Mononuclear cell (primary cell): ENCODE measurements around the gene PTPRN2. TPM values are rescaled to one million over a fixed set of nuclear protein-coding genes. Genes with fewer than 3 reads are reported as not detected.
"Not testable (repeated sequence)": the region's sequence is repeated elsewhere in the genome, so short reads cannot be mapped to it uniquely, and the experiment has no call there.

Source experiments
- H3K27me3 ChIP-seq: 2 replicates; pipeline ENCODE4 v1.6.0; 2011; ENCODE audit warnings: low read length, control low read depth; ENCODE audit not compliant: insufficient read depth
- H3K4me1 ChIP-seq: 2 replicates; pipeline ENCODE4 v1.5.1; 2011; ENCODE audit warnings: mild to moderate bottlenecking, low read length, control low read depth; ENCODE audit not compliant: insufficient read depth
- H3K4me3 ChIP-seq: 2 replicates; pipeline ENCODE4 v1.5.1; 2011; ENCODE audit warnings: mild to moderate bottlenecking, low read length, moderate library complexity
- H3K9me3 ChIP-seq: 2 replicates; pipeline ENCODE4 v1.5.1; 2011; ENCODE audit warnings: low read depth, mild to moderate bottlenecking, control low read depth, low read length
- total RNA-seq: library from RNA; depleted of rRNA; stranded (reverse); fragments of >200 nt; gene quantifications from one replicate; pipeline ENCODE4 v1.2.3, GENCODE V29; 2012

Gene PTPRN2
- total RNA-seq, 1 donor = 0.31 TPM

DNA sequence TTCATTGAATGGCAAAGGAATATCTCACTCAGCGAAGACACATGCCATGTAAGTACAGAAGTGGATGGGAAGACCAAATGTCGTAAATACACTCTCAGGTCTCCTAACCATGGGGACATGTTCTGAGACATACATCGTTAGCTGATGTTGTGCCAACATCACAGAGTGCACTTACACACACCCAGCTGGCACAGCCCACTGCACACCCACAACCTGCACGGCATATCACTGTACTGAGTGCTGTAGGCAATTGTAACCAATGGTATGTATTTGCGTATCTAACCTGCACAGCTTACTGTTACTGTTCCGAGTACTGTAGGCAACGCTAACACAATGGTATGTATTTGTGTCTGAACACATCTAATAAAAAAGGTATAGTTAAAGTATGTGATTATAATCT, 550.4 kb downstream of the PTPRN2 start:
- H3K9me3 ChIP-seq = peaks cover 20% of the 10 kb centered on the region
- H3K4me1 ChIP-seq = no peaks in the 10 kb centered on the region
- no peak overlapping the region for H3K4me3 ChIP-seq
- no peaks in the 10 kb centered on the region for H3K27me3 ChIP-seq

DNA sequence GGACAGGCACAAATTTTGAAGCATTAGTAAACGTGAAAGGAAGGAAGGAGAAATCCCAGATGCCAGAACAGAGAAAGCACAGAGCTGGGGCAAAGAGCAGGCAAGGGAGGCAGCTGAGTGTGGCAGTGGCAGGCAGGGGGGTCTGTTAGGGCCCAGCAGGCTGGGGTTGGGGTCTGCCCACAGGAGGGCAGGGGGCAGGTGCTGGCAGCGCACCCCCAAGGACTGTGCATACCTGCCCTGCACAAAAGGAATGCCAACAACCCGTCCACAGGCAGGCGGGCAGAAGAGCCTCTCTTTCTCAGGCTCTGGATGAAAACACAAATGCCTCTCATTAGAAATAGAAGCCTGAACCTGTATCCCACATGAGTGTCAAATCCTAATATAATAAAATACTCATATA, 552.3 kb downstream of the PTPRN2 start:
- Histone ChIP-seq H3K27me3 (no peaks in the 10 kb centered on the region), H3K4me1 (no peaks in the 10 kb centered on the region), H3K9me3 (peaks cover 20% of the 10 kb centered on the region), H3K4me3 (no peak overlapping the region)

DNA sequence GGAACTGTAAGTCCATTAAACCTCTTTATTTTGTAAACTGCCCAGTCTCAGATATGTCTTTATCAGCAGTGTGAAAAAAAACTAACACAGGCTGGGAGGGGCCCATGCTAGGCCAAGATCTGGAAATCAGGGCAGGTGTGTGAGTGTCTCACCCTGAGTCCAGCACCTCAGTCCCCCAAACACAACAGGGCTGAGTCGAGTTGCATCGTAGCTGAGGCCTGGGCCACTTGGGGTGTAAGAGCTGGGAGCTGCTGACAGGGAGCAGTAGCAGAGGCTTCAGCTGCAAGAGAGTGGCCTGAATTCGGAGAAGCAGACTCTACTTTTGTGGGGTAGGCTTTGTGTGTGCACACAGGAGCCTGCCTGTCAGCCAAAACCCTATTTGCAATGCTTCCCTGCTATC, 553.1 kb downstream of the PTPRN2 start:
- H3K4me1 ChIP-seq = no peaks in the 10 kb centered on the region
- H3K9me3 ChIP-seq = peaks cover 15% of the 10 kb centered on the region
- H3K27me3 ChIP-seq = no peaks in the 10 kb centered on the region
- H3K4me3 ChIP-seq = no peak overlapping the region

DNA sequence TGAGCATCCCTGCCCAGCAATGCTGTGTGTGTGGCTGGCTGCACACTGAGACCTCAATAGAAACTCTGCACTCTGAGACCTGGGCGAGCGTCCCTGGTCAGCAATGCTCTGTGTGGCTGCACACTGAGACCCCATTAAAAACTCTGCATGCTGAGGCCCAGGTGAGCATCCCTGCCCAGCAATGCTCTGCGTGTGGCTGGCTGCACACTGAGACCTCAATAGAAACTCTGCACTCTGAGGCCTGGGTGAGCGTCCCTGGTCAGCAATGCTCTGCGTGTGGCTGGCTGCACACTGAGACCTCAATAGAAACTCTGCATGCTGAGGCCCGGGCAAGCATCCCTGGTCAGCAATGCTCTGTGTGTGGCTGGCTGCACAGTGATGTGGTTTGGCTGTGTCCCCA, 553.7 kb downstream of the PTPRN2 start:
- not testable (repeated sequence) for H3K4me1 ChIP-seq

DNA sequence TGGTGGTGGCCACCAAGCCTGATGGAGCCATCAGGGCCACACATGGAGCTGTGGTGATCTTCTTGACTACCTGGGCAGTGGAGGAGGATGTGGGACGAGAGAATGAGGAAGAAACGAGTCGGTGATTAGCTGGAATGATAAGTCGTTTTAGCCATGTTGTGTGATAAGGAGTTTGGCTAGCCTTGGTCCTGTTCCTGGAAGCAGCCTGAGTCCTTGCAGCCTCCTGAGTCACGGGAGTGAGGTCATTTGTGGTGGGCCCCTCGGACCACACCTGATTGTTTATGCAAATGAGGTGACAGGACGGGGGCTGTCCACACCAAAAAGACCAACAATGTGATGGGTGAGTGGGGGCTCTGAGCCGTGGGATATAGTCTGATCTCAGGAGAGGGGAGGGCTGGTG, 554.4 kb downstream of the PTPRN2 start:
- Histone ChIP-seq H3K4me3 (no peak overlapping the region), H3K4me1 (no peaks in the 10 kb centered on the region), H3K27me3 (no peaks in the 10 kb centered on the region), H3K9me3 (peaks cover 8% of the 10 kb centered on the region)

More for the DNA sequence above, 553.7 kb downstream of the PTPRN2 start:
- H3K4me3 ChIP-seq, H3K27me3 ChIP-seq, H3K9me3 ChIP-seq: not testable (repeated sequence)

DNA sequence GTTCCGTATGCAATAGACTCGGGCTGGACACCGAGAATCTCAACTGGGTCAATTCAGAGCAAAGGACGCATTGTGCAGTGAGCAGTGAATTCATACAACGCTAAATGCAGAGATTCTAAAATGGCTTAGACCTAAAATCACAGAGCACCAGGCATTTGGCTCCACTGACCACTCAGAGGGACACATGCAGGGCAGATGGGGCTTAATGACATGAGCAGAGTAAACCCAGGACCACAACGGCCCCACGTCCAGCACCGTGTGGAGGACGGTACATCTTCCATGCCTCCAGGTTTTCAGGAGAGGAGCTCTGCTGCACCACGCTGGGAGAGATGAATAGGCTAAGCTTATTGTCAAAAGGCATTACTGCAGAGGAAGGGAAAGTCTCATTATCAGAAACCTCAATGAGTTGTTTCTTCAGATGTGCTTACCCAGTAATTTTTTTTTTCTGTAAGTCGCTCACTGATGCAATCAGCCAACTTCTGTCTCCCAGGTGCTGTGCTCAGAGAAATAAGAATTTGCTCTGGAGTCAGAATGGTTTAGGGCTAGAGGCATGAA, 555.0 kb downstream of the PTPRN2 start:
- Histone ChIP-seq H3K9me3 (peaks cover 5% of the 10 kb centered on the region), H3K4me1 (no peaks in the 10 kb centered on the region), H3K27me3 (no peaks in the 10 kb centered on the region), H3K4me3 (no peak overlapping the region)

DNA sequence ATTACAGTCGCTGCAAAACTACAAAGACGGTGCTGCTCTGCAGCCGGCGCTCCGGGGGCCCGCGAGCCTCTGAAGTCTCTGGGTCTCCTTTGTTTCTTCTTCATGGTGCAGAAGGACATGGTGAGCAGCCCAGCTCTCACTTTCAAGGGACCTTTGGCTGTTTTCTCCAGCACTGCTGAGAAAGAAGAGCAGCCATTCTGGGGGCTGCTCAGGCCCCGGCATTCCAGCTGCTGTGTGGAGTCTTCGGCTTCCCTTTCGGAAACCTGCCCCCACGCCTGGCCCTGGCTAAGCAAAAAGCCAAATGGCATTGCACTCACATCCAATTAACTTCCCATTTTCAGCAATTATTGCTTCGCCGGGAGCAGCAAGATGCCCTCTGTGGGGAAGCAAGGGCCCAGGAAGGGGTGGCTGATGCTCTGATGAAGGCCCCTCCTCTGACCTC, 555.7 kb downstream of the PTPRN2 start:
- Histone ChIP-seq H3K4me3 (no peak overlapping the region), H3K4me1 (no peaks in the 10 kb centered on the region), H3K9me3 (no peaks in the 10 kb centered on the region), H3K27me3 (no peaks in the 10 kb centered on the region)

DNA sequence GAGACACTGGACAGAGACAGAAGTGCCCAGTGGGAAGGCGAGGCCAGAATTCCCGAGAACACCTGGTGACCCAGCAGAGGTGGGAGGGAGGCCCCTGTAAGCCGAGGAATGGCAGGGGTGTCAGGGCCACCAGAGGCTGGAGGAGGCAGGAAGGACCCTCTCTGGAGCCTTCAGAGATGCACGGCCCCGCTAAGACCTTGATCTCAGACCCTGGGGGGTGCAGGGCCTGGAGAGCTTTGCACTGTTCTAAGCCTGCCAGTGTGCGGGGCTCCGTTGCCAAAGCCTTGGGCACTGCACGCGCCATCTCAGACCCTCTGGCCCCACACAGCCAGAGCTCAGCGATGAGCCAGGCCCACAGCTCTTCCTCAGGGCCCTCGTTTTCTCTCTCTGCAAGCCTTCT, 557.1 kb downstream of the PTPRN2 start:
- H3K9me3 ChIP-seq = no peaks in the 10 kb centered on the region

DNA sequence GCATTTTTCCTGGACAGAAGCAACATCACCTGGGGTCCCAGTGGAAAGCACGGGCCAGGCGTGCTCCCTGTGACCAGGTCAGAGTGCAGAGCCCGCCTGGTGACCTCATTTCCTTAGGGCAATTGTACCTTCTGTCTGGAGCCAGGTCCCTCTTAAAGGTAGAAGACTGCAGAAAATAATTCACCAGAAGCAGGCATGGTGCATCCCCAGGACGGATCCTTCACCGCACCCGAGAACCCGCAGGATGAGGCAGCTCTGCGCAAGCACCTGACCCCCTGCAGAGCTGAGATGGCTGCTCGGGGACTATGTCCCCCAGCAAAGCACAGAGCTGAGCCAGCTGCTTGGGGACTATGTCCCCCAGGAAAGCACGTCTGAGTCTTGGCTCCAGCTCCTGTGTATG, 557.6 kb downstream of the PTPRN2 start:
- H3K9me3 ChIP-seq = no peaks in the 10 kb centered on the region
- no peak overlapping the region for H3K4me3 ChIP-seq
- no peaks in the 10 kb centered on the region for H3K4me1 ChIP-seq
- H3K27me3 ChIP-seq = no peaks in the 10 kb centered on the region

More for the DNA sequence above, 557.1 kb downstream of the PTPRN2 start:
- Histone ChIP-seq H3K27me3 (no peaks in the 10 kb centered on the region), H3K4me1 (no peaks in the 10 kb centered on the region), H3K4me3 (no peak overlapping the region)

DNA sequence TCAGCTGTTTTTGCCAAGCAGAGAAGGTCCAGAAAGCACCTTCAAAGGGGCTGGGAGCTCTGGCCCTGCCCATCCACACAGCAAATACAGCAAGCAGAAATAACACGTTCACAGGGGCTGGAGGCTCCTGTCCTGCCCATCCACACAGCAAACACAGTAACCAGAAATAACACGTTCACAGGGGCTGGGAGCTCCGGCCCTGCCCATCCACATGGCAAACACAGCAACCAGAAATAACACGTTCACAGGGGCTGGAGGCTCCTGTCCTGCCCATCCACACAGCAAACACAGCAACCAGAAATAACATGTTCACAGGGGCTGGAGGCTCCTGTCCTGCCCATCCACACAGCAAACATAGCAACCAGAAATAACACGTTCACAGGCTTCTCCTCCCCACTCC, 558.1 kb downstream of the PTPRN2 start:
- Histone ChIP-seq H3K4me1 (no peaks in the 10 kb centered on the region), H3K27me3 (no peaks in the 10 kb centered on the region), H3K4me3 (no peak overlapping the region), H3K9me3 (no peaks in the 10 kb centered on the region)

DNA sequence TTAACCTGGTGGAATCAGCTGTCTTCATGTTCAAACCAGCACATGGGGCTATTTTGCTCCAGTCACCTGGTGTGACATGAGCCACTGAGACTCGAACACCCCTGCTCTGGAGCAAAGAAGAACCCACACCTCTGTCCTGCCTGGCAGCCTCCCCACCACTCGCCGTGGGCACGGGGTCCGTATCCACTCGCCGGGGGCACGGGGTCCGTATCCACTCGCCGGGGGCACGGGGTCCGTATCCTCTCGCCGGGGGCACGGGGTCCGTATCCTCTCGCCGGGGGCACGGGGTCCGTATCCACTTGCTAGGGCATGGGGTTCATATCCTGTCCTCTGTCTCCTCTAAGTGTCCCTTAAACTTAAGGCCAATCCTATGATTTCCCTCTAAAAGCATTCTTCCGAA, 558.7 kb downstream of the PTPRN2 start:
- Histone ChIP-seq H3K4me1 (no peaks in the 10 kb centered on the region), H3K27me3 (no peaks in the 10 kb centered on the region), H3K9me3 (no peaks in the 10 kb centered on the region), H3K4me3 (no peak overlapping the region)

DNA sequence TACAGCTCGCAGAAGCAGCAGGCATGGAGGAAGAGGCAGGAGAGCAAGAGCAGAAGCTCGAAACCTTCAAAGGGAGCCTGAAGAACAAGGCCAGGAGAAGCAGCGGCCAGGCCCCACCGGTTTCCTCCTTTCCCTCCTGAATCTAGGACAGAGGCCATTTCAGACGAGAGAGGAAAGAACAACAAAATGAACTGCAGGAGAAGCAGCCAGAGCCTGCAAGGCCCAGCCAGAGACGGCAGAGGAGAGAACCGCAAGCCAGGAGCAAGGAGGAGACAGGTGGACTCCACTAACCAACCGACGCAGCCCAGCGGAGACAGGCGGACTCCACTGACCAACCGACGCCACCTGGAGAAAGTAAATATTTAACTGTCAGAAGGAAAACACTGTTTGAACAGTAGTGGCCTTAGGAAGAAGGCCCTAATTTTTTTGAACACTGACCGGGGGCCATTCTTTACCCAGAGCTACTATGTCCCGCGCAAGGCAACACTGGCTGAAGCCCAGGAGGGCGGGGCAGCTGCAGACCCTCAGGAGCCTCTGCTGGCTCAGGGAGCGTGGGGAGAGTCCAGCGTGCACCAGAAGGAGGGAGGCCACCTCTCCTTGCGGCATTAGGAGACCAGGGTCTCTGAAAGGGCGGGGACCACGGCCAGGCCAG, 559.2 kb downstream of the PTPRN2 start:
- no peaks in the 10 kb centered on the region for H3K27me3 ChIP-seq
- no peak overlapping the region for H3K4me3 ChIP-seq
- H3K4me1 ChIP-seq = no peaks in the 10 kb centered on the region
- H3K9me3 ChIP-seq = no peaks in the 10 kb centered on the region

DNA sequence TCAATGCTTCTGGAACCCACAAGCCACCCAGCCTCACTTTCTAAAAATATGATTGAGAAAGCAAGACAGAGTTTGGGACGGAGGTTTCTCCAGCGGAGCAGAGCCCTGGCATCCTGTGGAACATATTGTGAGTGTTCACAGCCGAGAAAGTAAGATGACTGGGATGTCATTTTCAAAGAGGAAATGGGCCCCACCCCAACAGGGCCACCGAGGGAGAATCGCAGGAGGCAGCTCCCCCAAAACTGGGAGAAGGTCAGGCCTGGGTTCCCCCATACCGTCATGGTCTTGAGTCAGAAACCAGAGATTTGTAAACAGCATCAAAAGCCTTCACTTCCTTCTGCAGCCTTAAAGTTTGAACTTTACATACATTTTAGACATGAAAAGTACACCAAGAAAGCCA, 560.0 kb downstream of the PTPRN2 start:
- Histone ChIP-seq H3K4me3 (no peak overlapping the region), H3K27me3 (no peaks in the 10 kb centered on the region), H3K4me1 (no peaks in the 10 kb centered on the region), H3K9me3 (no peaks in the 10 kb centered on the region)

DNA sequence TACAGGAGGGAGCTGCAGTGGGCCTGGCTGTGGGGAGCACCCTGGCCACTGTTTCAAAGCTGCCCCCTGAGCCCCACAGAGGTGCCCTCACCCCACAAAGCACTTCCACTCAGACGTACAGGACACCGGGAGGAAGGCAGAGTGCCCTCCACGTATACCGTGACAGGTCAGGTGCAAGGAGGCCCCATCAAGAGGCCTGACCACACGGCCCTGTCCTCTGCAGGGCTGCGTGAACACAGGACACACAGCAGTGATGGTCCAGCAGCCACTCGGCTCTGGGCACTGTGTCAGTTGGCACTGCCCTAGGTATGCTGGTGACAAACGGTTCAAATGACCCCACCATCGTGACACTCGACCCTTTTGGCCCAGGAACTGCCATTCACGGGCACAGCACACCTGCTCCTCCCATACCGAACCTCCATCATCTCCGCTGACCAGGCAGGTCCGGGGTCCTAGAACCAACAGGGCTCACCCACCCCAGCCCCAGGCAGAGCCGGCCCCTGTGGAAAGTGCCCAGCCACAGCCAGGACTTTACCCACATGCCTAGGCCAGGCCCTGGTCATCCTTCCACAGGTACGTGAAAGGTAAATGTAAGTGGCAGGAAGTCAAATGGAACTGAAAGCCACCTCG, 560.9 kb downstream of the PTPRN2 start:
- H3K4me3 ChIP-seq = no peak overlapping the region
- H3K4me1 ChIP-seq = no peaks in the 10 kb centered on the region
- H3K9me3 ChIP-seq = no peaks in the 10 kb centered on the region
- no peaks in the 10 kb centered on the region for H3K27me3 ChIP-seq

DNA sequence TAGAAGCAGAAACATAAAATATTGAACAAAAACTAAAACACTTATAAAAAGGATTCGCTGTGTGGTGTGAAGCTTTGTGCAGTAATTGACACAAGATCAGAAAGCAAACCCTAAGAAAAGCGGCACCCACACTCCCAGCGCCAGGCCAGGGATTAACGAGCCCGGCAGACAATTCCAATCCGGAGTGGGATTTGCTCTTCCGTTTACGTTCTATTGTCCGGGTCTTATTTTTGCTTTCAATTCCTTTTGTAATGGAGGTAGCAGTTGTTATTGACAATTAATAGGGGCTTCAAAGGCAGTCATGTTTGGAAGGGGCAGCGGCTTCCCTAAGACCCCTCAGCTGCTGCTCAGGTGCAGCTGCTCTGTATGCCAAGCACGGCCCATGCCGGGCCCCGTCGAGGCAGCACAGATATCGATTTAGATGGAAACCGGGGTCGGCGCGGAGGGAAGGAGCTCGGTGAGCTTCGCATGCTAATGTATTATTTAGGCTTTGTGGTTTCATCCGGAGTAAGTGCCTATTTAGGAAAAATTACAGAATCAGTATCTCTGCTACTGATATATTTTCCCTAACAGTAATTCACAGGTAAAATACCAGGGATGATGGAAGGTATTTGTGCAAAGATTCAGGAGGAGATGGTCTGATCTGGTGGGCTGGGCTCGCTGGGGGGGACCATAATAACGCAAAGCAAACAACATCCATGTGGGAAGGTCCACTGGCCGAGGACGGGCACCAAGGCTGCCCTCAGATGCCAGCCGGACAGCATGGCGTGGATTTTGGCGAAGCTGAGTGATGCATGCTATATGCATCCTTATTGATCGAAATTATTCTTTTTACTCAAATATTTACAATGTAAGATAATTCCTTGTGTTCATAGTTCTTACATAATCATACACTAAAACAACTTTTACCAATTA, 561.7 kb downstream of the PTPRN2 start:
- Histone ChIP-seq H3K9me3 (no peaks in the 10 kb centered on the region), H3K4me3 (no peak overlapping the region), H3K27me3 (no peaks in the 10 kb centered on the region), H3K4me1 (no peaks in the 10 kb centered on the region)
